ENCODE measurements around the gene ITGAE.
"Not testable (repeated sequence)": the region's sequence is repeated elsewhere in the genome, so short reads cannot be mapped to it uniquely, and the experiment has no call there.

Gene ITGAE, protein sequence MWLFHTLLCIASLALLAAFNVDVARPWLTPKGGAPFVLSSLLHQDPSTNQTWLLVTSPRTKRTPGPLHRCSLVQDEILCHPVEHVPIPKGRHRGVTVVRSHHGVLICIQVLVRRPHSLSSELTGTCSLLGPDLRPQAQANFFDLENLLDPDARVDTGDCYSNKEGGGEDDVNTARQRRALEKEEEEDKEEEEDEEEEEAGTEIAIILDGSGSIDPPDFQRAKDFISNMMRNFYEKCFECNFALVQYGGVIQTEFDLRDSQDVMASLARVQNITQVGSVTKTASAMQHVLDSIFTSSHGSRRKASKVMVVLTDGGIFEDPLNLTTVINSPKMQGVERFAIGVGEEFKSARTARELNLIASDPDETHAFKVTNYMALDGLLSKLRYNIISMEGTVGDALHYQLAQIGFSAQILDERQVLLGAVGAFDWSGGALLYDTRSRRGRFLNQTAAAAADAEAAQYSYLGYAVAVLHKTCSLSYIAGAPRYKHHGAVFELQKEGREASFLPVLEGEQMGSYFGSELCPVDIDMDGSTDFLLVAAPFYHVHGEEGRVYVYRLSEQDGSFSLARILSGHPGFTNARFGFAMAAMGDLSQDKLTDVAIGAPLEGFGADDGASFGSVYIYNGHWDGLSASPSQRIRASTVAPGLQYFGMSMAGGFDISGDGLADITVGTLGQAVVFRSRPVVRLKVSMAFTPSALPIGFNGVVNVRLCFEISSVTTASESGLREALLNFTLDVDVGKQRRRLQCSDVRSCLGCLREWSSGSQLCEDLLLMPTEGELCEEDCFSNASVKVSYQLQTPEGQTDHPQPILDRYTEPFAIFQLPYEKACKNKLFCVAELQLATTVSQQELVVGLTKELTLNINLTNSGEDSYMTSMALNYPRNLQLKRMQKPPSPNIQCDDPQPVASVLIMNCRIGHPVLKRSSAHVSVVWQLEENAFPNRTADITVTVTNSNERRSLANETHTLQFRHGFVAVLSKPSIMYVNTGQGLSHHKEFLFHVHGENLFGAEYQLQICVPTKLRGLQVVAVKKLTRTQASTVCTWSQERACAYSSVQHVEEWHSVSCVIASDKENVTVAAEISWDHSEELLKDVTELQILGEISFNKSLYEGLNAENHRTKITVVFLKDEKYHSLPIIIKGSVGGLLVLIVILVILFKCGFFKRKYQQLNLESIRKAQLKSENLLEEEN

DNA sequence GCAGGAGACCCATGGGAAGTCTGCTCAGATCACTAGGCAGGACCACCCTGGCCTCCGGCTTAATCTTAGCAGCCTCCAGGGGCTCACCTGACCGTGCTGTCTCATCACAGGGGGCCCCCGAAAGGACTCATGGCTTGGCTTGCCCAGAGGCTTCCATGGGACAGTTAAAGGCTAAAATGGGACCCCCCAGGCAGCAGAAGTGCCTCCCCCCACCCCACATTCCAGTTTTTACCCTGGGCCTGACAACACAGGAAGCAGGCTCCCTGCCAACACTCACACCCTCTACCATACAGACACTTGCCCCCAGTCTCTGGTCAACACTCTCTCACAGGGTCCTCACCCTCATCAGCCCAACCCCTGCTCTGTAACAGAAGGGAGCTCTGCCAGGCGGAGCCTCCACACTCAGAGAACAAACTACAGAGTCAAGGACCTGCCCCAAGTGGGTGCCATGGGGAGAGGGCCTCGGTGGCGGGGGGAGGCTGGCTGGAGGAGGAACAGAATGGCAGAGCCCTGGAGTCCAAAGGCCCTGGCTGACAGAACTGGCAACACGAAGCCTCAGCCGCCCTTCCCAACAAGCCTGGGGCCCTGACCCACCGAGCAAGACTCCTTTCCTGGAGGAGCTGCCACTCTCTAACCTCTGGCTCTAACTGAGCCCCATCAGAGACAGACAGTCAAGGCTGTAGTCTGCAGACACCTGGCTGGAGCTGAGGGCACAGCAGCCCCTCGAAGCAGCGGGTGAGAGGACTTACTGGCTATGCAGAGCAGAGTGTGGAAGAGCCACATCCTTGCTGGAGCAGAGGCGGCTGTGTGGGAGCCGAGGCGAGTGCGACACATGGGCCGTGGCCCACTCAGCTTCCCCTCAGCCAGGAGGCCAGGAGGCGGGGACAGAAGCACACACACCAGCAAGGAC is at the start of gene ITGAE:
TSS of gene ITGAE (minus strand) at position 827 of the 910 bp plus-strand sequence. CDS start at position 783, 44 bp downstream.
- DNase-seq: no peak

DNA sequence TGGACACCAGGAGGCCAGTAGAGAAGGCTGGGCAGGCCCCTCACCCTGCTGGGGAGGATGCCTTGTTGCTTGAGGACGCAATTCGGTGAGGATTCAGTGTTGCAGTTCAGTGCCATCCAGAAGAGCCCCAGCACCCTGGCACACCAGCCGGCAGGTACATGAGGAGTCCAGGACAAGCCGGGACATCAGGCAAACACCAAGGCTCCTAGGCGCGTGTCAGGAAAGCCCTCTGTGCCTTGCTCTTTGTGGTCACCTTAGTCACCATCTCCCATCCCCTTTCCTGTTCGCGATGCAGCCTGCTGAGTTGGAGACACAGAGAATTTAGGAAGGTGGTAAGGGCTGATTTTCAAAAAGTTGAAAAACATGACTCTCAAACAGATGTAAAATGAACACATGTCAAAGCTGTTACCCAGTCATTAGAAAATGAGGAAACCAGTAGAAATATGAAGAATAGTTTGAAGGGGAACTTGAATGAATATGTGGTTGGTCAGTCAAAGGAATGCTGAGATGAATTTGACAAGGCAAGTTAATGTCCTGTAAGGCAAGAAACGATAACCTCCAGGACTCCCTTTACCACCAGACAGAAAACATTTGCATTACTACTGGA is 47.3 kb upstream of the ITGAE start:
- DNase-seq: no peak

DNA sequence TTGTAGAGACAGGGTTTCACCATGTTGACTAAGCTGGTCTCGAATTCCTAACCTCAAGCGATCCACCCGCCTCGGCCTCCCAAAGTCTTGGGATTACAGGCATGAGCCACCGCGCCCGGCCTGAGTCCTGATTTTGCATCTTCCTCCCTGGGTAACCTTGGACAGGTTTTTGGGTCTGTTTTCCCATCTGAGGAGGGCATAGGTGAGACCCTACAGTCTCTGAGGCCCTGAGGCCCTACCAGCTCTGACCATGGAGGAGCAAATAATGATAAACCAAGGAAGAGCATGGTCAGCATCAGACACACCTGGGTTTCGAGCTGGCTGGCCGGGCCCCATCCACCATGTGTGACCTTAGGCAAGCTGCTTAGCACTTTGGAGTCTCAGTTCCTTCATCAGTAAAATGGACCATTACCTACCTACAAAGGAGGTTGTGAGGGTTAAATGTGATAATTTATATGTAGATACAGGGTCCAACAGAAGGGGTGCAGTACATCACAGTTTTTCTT is 46.2 kb upstream of the ITGAE start:
- DNase-seq: no peak

DNA sequence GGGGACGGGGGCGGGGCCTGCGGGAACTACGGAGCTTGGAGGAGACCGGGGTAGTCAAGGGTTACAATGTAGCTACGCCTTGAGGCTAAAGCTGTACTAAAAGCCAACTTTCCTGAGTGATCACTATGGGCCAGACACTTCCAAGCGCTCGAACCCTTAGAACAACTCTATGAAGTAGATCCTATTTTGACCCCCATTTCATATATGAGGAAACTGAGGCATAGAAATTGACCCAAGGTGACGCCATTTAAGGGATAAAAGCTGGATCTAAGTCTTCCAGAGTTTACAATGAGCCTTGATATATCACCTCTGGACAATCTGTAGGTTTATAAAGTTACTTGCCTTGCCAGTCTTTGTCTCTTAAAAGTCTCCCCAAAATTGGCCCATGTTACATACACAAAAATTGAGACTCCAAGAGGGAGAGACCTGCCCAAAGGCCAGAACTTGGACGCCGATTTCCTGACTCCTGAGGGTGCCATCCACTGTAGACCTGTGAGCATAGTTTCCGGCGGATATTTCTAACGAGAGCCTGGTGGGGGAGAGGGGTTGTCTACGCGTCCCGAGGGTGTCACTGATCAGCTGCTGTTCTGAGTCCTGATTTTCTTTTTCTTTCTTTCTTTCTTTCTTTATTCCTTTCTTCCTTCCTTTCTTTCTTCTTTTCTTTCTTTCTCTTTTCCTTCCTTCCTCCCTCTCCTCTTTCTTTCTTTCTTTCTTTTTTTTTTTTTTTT is 45.6 kb upstream of the ITGAE start:
- DNase-seq: no peak

DNA sequence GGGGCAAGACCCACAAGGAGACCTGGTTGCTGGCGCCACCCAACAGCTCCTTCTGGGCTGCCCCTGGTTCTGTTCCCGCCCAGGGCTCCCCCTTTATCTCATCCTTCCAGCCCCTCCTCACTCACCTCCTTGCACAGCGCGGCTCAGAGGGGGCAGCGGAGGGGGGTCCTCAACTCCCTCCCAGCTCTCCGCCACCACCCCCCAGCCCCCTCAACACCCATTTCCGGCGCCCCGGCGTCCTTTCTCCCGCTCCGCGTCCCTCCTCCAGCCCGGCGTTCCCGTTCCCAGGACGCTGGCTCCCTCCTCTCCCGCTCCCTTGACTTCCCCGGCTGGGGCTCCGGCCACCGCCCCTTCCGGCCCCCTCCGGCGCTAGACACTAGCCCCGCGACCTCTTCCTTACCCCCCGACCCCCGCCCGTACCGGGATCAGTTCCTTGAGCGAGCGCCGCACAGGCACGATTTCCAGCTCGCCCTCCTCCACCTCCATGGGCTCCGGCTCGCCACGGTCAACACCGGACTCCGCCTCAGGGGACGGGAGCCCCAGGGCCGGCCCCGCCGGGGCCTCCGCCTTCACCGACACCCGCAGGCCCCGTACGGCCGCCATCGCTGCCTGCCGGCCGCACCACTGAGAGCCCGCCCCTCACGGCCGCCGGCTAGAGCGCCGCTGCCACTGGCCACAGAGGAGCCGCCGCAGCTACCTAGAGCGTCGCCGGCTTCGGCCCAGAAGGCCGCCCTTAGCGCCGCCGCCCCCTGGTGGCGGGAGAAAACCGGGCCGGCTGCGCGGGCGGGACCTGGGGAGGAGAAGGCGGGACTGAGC is 44.8 kb upstream of the ITGAE start, which contains the start of gene NCBP3:
TSS of gene NCBP3 (minus strand) at position 626 of the 816 bp plus-strand sequence. CDS start at position 603, 23 bp downstream.
- peak; percentile 93 for DNase-seq

DNA sequence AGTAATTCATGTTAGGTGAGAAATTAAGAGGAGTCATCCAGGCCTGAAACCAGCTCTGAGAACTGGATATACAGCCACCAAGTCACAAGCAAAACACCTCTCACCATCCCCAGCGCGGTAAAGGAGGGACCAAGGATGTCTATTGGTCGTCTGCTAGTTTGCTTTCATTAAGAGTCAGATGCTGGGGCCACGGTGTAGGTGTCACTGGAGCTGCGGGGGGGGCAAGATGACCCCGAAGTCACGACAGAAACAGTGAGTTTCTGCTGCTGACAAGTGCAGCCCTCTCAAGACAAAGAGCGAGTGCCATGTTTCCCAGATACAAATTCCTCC is 44.3 kb upstream of the ITGAE start:
- no peak for DNase-seq

DNA sequence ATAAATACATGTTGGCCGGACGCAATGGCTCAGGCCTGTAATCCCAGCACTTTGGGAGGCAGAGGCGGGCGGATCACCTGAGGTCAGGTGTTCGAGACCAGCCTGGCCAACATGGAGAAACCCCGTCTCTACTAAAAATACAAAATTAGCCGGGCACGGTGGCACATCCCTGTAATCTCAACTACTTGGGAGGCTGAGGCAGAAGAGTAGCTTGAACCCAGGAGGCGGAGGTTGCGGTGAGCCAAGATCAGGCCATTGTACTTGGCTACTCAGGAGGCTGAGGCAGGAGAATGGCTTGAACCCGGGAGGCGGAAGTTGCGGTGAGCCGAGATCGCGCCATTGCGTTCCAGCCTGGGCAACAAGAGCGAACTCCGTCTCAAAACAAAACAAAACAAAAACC is 43.6 kb upstream of the ITGAE start:
- not testable (repeated sequence) for DNase-seq

DNA sequence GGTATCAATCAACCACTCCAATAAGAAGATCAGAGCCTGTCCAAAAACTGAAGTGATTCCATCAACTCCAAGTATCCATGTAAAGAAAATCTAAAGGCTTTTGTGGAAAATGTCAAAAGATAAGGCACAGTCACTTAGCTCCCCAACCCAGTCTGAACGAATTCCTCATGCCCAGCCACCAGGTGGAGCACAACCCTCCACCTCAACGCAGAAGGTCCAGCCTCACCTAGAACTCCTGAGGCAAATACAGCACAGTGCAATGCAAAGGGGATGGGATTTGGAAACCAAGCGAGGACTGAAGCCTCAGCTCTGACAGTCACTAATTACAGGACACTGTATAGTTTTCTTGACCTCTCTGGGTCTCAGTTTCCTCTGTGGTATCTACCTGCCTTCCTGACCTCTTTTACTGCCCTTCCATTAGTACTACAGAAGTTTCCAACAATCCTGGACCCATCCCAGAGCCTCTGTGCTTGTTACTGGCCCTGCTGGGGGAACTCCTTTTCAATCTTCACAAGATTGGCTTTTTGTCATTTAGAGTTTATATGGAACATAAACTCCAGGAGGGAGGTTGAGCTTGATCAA is 43.0 kb upstream of the ITGAE start:
- peak; percentile 19 for DNase-seq

DNA sequence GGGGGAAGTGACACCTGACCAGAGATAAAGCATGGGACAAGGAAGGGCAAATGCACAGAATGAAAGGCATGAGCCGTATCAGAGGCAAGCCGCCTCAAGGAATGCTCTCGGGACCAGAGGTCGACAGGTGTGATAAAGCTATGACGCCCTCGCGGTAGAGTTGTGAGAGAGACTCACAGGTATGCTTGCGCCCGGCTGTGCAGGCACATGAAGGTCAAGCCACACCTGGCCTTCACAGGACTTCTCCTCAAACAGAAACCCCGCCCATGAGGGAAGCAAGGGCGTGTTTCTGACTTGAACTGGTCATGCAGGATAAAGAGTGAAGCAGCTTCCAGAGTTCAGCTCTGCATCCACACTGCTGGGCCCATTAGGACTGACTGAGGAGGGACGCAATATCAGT is 37.2 kb upstream of the ITGAE start:
- DNase-seq: no peak

DNA sequence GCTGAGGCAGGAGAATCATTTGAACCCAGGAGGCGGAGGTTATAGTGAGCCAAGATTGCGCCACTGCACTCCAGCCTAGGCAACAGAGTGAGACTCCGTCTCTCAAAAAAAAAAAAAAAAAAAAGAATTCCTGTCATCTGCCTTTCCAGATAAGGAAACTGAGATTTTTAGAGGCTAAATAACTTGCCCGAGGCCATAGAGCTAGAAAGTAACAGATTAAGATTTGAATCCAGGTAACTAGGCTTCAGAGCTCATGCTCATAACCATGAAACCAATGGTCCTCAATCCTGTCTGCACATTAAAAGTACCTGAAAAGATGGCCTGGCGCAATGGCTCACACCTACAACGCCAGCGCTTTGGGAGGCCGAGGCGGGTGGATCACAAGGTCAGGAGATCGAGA is 35.6 kb upstream of the ITGAE start:
- no peak for DNase-seq

DNA sequence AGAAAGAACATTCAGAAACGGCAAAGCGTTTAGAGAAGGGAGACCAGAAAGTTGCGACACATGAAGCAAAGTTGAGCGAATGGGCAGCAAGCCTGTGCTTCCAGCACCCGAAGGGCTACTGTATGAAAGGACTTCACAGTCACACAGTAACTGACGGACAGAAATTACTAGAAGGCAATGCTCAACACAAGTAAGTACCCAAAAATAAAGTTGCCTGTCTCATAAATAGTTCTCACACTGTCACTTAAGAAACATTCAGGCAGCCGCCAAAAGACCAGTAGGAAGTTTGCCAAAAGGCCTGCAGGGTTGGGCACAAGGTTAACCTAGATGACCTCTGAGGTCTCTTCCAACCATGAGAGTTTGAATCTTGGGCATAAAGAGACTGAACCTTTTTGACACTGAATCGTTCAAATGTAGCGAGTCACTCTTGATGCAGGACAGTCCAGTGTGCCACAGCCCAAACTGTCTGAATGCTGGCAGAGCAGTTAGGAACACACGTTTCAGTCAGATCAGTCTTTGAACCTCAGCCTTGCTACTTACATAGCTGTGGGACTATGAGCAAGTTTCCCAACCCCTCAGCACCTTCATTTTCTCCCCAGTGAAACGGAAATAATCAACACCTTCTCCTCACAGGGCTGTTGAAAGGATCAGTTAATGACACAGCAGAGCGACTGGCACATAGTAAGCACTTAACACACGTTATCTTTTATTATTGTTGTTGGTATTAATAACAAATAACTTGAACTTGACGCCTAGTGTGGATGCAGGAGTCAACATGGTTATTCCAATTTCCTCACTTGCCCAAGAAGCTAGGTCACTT is 34.6 kb upstream of the ITGAE start:
- DNase-seq: no peak

DNA sequence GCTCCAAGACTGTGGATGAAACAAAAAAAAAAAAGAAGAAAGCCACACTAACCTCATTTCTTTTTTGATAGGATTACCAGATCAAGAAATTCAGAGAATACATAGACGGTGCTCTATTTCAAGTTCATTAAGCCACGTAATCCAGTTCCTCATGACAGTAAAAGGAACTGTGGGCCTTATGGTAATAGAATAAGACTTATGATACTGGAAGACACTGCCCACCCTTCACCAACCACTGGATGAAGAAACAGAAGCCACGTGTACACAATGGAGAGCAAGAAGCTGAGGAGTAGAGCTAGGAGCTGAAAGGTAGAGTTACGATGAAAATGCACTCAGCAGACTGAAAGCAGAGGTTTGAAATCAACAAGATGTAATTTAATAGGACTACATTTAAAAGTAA is 33.8 kb upstream of the ITGAE start:
- no peak for DNase-seq

DNA sequence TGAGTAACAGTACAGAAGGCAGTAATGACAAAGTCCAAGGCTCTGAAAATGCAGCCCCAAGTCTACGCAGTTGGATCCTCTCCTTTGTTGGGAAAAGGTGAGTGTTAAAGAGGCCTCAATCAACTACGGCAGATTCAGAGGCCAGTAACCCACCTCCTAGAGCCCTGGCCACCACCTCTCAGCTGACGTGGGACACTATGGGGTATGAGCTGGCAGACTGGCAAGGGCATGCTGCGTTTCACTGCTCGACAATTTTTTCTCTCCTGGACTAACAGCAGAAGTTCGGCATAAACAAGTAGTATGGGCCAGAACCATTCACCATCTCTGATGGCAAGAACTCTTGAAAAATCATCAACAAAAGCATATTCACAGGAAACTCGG is 27.9 kb upstream of the ITGAE start:
- DNase-seq: no peak

DNA sequence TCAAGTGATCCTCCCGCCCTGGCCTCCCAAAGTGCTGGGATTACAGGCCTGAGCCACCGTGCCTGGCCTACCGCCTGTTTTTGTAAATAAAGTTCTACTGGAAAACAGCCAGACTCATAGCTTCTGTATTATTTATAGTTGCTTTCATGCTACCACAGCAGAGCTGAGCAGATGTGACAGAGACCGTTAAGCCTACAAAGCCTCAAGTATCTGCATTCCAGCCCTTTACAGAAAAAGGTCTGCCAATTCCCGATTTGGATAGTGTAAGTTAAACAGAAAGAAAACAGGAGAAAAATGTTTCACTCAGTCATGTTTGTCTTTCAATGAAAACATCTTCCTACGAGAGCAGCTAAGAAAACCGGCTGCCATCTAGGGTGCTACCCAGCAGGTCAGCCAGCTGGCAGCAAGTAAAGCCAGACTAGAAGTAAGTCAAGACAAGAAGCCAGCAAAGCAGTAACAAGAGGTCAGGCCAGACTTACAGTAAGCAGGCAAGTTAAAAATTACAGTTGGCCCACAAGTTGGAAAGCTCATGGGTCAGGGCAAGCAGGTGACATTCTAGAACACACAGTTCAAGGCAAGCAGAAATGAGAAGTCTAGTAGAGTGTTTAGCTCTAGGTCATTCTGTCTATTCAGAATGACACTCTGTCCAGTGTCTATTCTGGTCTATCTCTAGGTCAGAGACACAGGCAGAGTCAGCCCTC is 27.3 kb upstream of the ITGAE start:
- peak; percentile 33 for DNase-seq

DNA sequence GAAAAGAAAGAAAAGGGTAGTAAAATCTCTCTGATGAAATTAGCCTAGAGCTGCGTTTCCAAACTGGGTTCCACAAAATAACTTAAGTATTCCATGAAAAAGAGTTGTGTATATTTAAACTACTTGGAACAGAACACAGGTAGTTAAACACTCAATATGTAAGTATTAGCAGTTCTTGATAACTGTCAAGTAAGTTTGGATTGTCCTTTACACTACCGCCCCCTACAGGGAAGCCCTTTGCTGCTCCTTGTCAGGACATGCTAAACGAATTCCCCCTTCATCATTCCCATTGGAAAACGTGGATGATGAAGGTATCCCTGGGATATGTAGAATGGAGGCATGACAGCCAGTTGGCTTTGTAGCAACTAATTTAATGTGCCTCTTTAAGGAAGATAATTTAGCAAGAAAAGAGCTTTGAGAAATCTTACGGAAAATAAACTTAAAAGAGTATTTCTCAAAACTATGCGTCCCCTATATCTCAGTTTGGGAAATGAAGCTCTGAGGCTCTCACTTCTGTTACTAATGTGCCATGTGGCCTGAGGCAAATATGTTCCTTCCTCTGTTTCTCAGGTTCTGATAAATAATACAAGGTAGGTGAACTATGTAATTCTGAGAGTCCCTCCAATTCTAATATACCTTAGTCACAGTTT is 26.3 kb upstream of the ITGAE start:
- DNase-seq: peak; percentile 72

DNA sequence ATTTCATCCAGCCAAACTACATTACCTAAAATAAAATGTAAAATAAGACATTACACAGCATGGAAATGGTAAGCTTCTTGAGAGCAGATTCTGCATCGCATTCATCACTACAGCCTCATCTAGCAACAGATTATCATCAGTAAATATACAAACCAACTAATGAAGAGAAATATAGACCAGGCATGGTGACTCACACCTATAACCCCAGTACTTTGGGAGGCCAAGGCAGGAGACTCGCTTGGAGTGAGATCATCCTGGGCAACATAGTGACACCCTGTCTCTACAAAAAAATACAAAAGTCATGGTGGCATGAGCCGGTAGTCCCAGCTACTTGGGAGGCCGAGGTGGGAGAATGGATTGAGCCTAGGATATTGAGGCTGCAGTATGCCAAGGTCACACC is 25.2 kb upstream of the ITGAE start:
- peak; percentile 24 for DNase-seq

DNA sequence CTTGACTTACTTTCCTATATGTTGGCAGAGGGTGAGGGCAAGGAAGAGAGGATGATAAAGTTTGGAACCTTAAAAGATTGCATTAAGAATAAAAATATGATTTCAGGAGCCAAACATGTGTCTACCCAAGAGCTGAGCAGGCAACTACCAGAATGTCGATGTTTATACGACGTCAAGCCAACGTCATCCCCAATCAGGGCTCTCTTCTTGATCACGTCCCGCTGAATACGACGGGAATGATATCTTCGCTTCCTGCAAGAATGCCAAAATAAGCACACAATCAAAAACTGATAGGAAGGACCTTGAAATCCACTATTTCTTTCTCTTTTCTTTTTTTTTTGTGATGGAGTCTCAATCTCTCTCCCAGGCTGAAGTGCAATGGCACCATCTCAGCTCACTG is 20.1 kb upstream of the ITGAE start:
- no peak for DNase-seq

DNA sequence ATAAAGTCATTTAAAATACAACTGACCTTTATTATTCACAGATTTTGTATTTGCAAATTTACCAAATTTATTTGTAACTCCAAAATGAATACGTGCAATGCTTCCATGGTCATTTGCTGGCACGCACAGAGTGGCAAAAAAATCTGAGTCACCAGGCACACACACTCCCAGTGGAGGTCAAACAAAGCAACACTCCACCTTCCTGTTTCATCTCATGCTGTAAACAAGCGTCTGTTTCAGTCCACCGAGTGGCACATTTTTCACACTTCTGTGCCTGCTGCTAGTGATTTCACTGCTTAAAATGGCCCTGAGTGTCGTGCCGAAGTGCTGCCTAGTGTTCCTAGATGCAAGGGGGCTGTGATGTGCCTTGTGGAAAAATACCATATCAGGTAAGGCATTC is 17.8 kb upstream of the ITGAE start:
- no peak for DNase-seq
